ENCODE measurements around the gene ROBO1.

- TF ChIP-seq CTCF (IDR thresholded peaks at IDR 0.05), result no peak
- TF ChIP-seq POLR2A (IDR thresholded peaks at IDR 0.05), result no peak
These were observed 1123.0 kb downstream of the ROBO1 start for GRCh38 chr3:78644847-78645246.
